H9 (cell line): ENCODE measurements around the gene CPAMD8. TPM values are rescaled to one million over a fixed set of nuclear protein-coding genes. Genes with fewer than 3 reads are reported as not detected.
A peak's percentile ranks its signal among the peaks of the same experiment; 100 is the strongest.

Experiments used
- DNase-seq: peaks from one replicate; pipeline ENCODE4 v3.0.0-alpha.2; 2017
- H2AFZ ChIP-seq: one replicate; pipeline ENCODE4 v1.6.1; 2013; ENCODE audit warnings: mild to moderate bottlenecking, low read length, control low read depth, moderate library complexity
- H2AK5ac ChIP-seq: 2 replicates; pipeline ENCODE4 v1.6.1; 2013; ENCODE audit warnings: low read length, control low read depth, mixed read lengths; ENCODE audit not compliant: insufficient read length
- H2BK120ac ChIP-seq: one replicate; pipeline ENCODE4 v1.6.1; 2013; ENCODE audit warnings: low read depth, mild to moderate bottlenecking, low read length, control low read depth, inconsistent platforms; ENCODE audit not compliant: poor library complexity, severe bottlenecking
- H2BK12ac ChIP-seq: 2 replicates; pipeline ENCODE4 v1.6.1; 2013; ENCODE audit warnings: low read length, control low read depth, mixed read lengths, low read depth; ENCODE audit not compliant: insufficient read length
- H2BK15ac ChIP-seq: 2 replicates; pipeline ENCODE4 v1.6.1; 2013; ENCODE audit warnings: low read depth, low read length, control low read depth
- H2BK20ac ChIP-seq: one replicate; pipeline ENCODE4 v1.6.1; 2013; ENCODE audit warnings: low read depth, mild to moderate bottlenecking, low read length, control low read depth, inconsistent platforms; ENCODE audit not compliant: poor library complexity, severe bottlenecking
- H2BK5ac ChIP-seq: 2 replicates; pipeline ENCODE4 v1.6.1; 2013; ENCODE audit warnings: low read length, control low read depth, mixed read lengths; ENCODE audit not compliant: insufficient read length
- H3K14ac ChIP-seq: 2 replicates; pipeline ENCODE4 v1.6.1; 2013; ENCODE audit warnings: low read length, control low read depth; ENCODE audit not compliant: insufficient read depth
- H3K18ac ChIP-seq: 2 replicates; pipeline ENCODE4 v1.6.1; 2013; ENCODE audit warnings: low read depth, mild to moderate bottlenecking, mixed read lengths, low read length, control low read depth; ENCODE audit not compliant: insufficient read length
- H3K23ac ChIP-seq: 2 replicates; pipeline ENCODE4 v1.6.1; 2013; ENCODE audit warnings: low read length, control low read depth, mixed read lengths, low read depth; ENCODE audit not compliant: insufficient read length
- H3K23me2 ChIP-seq: 2 replicates; pipeline ENCODE4 v1.6.1; 2013; ENCODE audit warnings: low read depth, mild to moderate bottlenecking, mixed read lengths, low read length, control low read depth; ENCODE audit not compliant: insufficient read length, poor library complexity, severe bottlenecking
- H3K27ac ChIP-seq: 2 replicates; pipeline ENCODE4 v1.5.1; 2013; ENCODE audit warnings: low read length, control low read depth, mixed read lengths, low read depth; ENCODE audit not compliant: insufficient read length
- H3K27me3 ChIP-seq: 2 replicates; pipeline ENCODE4 v1.6.1; 2013; ENCODE audit warnings: low read length, control low read depth, inconsistent platforms; ENCODE audit not compliant: insufficient read depth
- H3K4ac ChIP-seq: 2 replicates; pipeline ENCODE4 v1.6.1; 2013; ENCODE audit warnings: low read depth, mild to moderate bottlenecking, control low read depth, inconsistent platforms, low read length, moderate library complexity
- H3K4me1 ChIP-seq: 2 replicates; pipeline ENCODE4 v1.6.1; 2013; ENCODE audit warnings: low read length, control low read depth, inconsistent platforms; ENCODE audit not compliant: insufficient read depth
- H3K4me2 ChIP-seq: 2 replicates; pipeline ENCODE4 v1.6.1; 2013; ENCODE audit warnings: low read length, control low read depth, mixed read lengths; ENCODE audit not compliant: insufficient read length, insufficient read depth
- H3K56ac ChIP-seq: 2 replicates; pipeline ENCODE4 v1.6.1; 2013; ENCODE audit warnings: low read depth, mild to moderate bottlenecking, mixed read lengths, low read length, control low read depth; ENCODE audit not compliant: insufficient read length
- H3K79me1 ChIP-seq: 2 replicates; pipeline ENCODE4 v1.6.1; 2013; ENCODE audit warnings: low read depth, mild to moderate bottlenecking, moderate library complexity, low read length, control low read depth, inconsistent platforms; ENCODE audit not compliant: insufficient read depth, poor library complexity, severe bottlenecking
- H3K79me2 ChIP-seq: 2 replicates; pipeline ENCODE4 v1.6.1; 2013; ENCODE audit warnings: low read length, control low read depth, inconsistent platforms; ENCODE audit not compliant: insufficient read depth
- H3K9ac ChIP-seq: 2 replicates; pipeline ENCODE4 v1.6.1; 2013; ENCODE audit warnings: low read length, control low read depth, mixed read lengths; ENCODE audit not compliant: insufficient read length; ENCODE audit errors: extremely low read depth
- H3K9me3 ChIP-seq: one replicate; pipeline ENCODE4 v1.6.1; 2013; ENCODE audit warnings: low read depth, low read length, inconsistent platforms; ENCODE audit not compliant: control insufficient read depth
- H3T11ph ChIP-seq: one replicate; pipeline ENCODE4 v1.6.1; 2013; ENCODE audit warnings: mild to moderate bottlenecking, low read length, control low read depth, inconsistent platforms
- H4K20me1 ChIP-seq: one replicate; pipeline ENCODE4 v1.6.1; 2013; ENCODE audit not compliant: control insufficient read depth, insufficient read length, insufficient read depth
- H4K5ac ChIP-seq: 2 replicates; pipeline ENCODE4 v1.6.1; 2013; ENCODE audit warnings: low read depth, mild to moderate bottlenecking, mixed read lengths, low read length, control low read depth; ENCODE audit not compliant: insufficient read length
- H4K8ac ChIP-seq: replicated peaks from 2 replicates; pipeline ENCODE4 v1.6.1; 2013; ENCODE audit warnings: low read length, control low read depth, mixed read lengths, low read depth; ENCODE audit not compliant: insufficient read length
- H4K91ac ChIP-seq: 2 replicates; pipeline ENCODE4 v1.6.1; 2013; ENCODE audit warnings: low read depth, mild to moderate bottlenecking, moderate library complexity, mixed read lengths, low read length, control low read depth; ENCODE audit not compliant: insufficient read length
- H3K27ac Mint-ChIP-seq, 3 experiments: 2 replicates in 2 of 3; 3 replicates in 1 of 3; pipeline ENCODE4 v1.8.0; 2020 to 2021; ENCODE audit warnings: mixed read lengths in 3 of 3, mild to moderate bottlenecking in 1 of 3, moderate library complexity in 1 of 3
- H3K27me3 Mint-ChIP-seq: 2 replicates; pipeline ENCODE4 v1.8.0; 2021; ENCODE audit warnings: low read depth, mild to moderate bottlenecking, moderate library complexity, mixed read lengths
- H3K36me3 Mint-ChIP-seq, 3 experiments: 2 replicates in 2 of 3; 3 replicates in 1 of 3; pipeline ENCODE4 v1.8.0; 2020 to 2021; ENCODE audit warnings: low read depth in 3 of 3, mixed read lengths in 3 of 3; ENCODE audit not compliant: insufficient read depth in 1 of 3
- H3K4me1 Mint-ChIP-seq, 2 experiments: 2 replicates each; pipeline ENCODE4 v1.8.0; 2020; ENCODE audit warnings: mixed read lengths in 2 of 2
- H3K4me3 Mint-ChIP-seq, 2 experiments: 2 replicates in 1 of 2; 3 replicates in 1 of 2; pipeline ENCODE4 v1.8.0; 2020 to 2021; ENCODE audit warnings: mild to moderate bottlenecking in 2 of 2, mixed read lengths in 2 of 2, moderate library complexity in 1 of 2
- H3K9me3 Mint-ChIP-seq, 2 experiments: 2 replicates in 1 of 2; 3 replicates in 1 of 2; pipeline ENCODE4 v1.8.0; 2020; ENCODE audit warnings: mild to moderate bottlenecking in 2 of 2, mixed read lengths in 2 of 2, moderate library complexity in 1 of 2
- CTCF ChIP-seq: fragments of 200-600 bp; sonication (generic); conservative IDR thresholded peaks from 3 replicates; pipeline ENCODE4 v1.8.0; 2021; ENCODE audit warnings: antibody characterized with exemption, mild to moderate bottlenecking
- WGBS: extraction: QIAGEN DNeasy Blood & Tissue Kit; methylation state at CpG from one replicate; pipeline ENCODE4 v1.1.7; 2013; ENCODE audit warnings: missing lambda C conversion rate, low lambda C conversion rate, mixed read lengths; ENCODE audit not compliant: insufficient read length; ENCODE audit errors: extremely low coverage; 5-methylcytosine and 5-hydroxymethylcytosine counted together
- total RNA-seq: library from RNA; stranded (reverse); gene quantifications from 2 replicates; pipeline ENCODE4 v1.2.1, GENCODE V29; 2021

CPAMD8 gene
- total RNA-seq, 1 experiment from 2014 or later: 12.0 TPM

- Mint-ChIP-seq H3K4me3 (no peak overlapping the region), H3K36me3 (peaks cover 43 to 81% (median 70%) of the 10 kb centered on the region in 3 experiments; a peak in 6 of 7 replicates), H3K27ac (peak overlapping the region; percentile 19 to 92 (median 89); a peak in 5 of 7 replicates), H3K4me1 (no peaks in the 10 kb centered on the region), H3K9me3 (peaks cover 0 to 7% of the 10 kb centered on the region in 2 experiments; a peak in 2 of 5 replicates), H3K27me3 (no peaks in the 10 kb centered on the region)
- Histone ChIP-seq H3K27me3 (no peaks in the 10 kb centered on the region), H3K23me2 (no peaks in the 10 kb centered on the region), H3K4me2 (no peak overlapping the region), H4K8ac (no peak overlapping the region), H3K4me1 (no peaks in the 10 kb centered on the region), H3K79me1 (peaks cover 2% of the 10 kb centered on the region), H4K20me1 (no peaks in the 10 kb centered on the region), H3K23ac (no peak overlapping the region), H3K27ac (no peak overlapping the region), H2BK12ac (no peak overlapping the region), H3T11ph (no peak overlapping the region), H3K14ac (no peak overlapping the region), H3K56ac (no peak overlapping the region), H3K18ac (no peak overlapping the region), H3K9me3 (no peaks in the 10 kb centered on the region), H2BK120ac (no peak overlapping the region), H2BK5ac (no peak overlapping the region), H2BK15ac (no peak overlapping the region), H2BK20ac (no peak overlapping the region), H2AK5ac (no peak overlapping the region), H4K5ac (no peak overlapping the region), H2AFZ (no peak overlapping the region), H3K4ac (no peak overlapping the region), H3K9ac (no peak overlapping the region), H3K79me2 (peaks cover 5% of the 10 kb centered on the region; the same call in 1 of the 2 replicates), H4K91ac (no peak overlapping the region)
- TF ChIP-seq CTCF: no peak
- DNase-seq: no peak
- no CpG with 5 or more reads among the region's 3 CpGs for WGBS
Measured at GRCh38 chr19:16873594-16873993, 153.0 kb downstream of the CPAMD8 start.
